ENCODE measurements around the gene DNAJC5.
A peak's percentile ranks its signal among the peaks of the same experiment; 100 is the strongest.
"Not testable (repeated sequence)": the region's sequence is repeated elsewhere in the genome, so short reads cannot be mapped to it uniquely, and the experiment has no call there.

Gene DNAJC5

GRCh38 chr20:63957004-63957689, 62.2 kb downstream of the DNAJC5 start:
- DNase-seq, result peak; percentile 33 to 72

DNA sequence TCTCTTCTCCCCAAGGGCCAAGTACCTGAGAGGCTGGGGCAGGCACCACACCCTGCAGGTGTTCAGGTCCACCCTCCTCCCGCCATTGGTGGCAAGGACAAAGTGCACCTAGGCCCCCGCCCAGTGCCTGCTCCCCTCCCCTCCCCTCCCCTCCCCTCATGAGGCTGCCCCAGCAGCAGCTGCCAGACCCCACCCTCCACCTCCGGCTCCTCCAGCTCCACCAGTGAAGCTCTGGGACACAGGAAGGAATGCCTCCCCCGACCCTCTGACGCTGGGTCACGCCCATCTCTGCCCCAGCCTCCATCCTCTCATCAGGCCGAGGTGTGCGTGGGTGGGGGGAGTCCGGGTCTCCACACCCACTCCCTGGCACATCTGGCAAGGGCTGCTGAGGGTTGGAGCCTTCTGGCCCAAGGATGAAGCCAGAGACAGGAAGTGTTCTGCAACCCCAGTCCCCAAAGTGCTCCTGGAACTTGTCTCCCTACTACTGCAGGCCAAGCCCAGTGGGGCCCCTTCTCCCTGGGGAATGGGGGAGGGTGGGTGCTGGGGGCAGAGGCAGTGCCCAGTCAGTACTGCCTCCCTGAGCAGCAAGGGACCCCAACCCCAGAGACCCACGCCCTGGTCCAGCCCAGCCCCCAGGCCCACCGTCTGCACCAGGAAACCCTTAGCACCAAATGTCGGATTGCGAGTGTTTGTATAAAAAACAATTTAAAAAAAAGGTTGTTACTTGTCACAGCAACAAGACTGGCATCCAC, 62.9 kb downstream of the DNAJC5 start:
- peak in 1 of 2 experiments; percentile 57 for DNase-seq

DNA sequence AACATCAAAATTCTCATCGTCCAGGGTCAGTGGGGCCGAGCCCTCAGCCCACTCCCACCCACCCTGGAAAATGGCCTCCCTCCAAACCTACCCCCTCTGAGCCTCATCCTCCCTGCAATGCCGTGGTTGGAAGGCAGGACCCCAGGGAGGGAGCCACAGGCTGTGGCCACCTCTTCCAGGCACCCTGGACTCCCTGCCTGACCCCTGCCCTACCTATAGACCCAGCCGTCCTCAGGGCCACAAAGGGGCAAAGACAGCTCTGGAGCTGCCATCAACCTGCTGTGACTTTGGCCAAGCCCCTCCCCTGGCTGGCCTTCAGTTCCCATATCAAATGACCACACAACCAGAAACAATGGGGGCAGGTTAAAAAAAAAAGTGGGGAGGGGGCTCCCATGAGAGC, 63.5 kb downstream of the DNAJC5 start:
- DNase-seq, result no peak

DNA sequence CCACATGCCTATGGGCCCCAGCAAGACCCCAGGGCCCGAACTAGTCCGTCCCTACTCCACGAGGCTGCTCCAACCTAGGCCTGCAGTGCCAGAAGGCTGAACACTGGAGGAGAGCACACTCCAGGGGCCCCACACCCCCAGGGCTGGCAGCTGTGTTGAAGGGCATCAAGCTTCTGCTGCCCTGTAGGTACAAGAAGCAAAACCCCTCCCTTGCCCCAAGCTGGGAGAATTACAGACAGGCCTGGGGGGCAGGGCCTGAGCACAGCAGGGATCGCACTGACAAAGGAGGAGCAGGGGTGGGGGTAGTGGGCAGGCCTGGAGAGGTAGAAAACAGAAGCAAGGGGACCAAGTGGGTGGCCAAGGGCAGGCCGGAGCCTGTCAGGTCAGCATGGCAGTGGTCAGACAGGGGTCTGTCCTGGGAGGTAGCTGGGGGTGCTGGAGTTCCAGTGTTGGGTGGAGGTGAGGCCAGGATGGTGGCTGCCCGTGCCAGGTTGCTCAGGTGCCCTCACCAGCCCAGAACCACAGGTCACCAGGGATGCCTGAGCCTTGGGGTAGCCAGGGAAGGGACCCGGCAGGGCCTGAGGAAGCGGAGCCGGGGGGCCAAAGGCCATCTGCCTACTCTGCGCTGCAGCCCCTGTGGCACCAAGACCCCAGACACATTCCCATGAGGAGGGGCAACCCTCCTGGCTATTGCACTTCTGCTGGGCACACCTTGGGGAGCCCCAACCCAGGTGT, 64.2 kb downstream of the DNAJC5 start:
- DNase-seq, result no peak

GRCh38 chr20:63959699-63960075, 64.8 kb downstream of the DNAJC5 start:
- DNase-seq, result no peak

- DNase-seq, result not testable (repeated sequence)
Measured at GRCh38 chr20:63960654-63961621, 66.0 kb downstream of the DNAJC5 start.

DNA sequence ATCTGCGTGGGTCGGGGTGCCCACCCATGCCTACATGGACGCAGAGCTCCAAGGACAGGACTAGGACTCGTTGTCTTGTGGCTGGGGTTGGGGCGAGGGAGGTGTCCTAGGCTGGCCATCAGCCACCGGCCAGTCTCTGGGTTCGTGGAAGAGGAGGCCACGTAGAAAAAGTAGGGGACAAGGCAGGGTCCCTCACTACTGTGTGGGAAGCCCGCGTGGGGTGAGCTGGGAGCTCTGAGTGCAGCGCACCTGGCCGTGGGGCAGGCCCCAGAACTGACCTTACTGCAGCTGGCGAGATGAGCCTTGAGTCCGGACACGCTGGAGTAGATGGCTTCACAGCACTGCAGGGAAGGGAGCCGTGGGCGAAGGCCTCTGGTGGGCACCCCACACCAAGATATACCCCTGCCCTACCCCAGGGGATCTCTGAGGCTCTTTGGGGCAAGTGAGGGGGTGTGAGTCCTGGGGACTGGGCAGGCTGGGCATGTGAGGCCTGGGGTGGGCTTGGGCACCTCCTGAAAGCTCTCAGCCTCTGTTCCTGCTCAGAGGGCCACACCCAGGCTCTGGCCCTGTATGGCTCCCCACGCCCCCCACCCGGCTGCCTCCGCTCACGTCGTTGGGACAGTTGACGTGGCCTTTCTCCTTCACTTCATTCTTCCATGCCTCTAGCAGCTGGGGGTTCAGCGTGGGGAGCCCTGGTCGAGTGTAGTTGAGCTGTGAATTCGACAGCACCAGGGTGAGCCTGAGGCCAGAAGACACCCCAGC, 66.9 kb downstream of the DNAJC5 start:
- no peak for DNase-seq

GRCh38 chr20:63962426-63963347, 67.8 kb downstream of the DNAJC5 start:
- no peak for DNase-seq

- no peak for DNase-seq
Measured at GRCh38 chr20:63963348-63963741, 68.4 kb downstream of the DNAJC5 start.

DNA sequence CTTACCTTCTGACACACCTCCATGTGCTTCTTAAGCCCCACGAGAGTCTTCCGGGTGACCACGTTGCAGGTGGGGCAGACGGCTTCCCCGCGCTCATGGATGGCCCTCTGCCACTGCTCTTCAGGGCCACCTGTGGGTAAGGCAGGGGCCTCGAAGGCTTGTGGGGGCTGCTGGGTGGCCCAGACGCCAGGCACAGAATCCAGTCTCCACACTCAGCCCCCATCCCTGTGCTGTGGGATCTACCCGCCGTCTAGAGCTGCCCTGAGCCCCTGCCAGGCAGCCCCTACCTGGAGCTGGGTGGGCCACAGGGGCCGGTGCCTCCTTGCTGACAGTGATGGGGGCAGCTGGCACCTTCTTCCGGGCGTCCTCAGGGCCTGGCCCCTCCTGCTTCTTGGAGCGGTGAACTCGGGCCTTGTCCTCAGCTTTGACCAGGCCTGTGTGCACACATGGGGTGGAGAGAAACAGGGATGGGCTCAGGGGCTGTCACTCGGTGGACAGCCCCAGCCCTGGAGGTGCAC, 68.9 kb downstream of the DNAJC5 start:
- DNase-seq, result no peak

GRCh38 chr20:63964412-63964811, 69.5 kb downstream of the DNAJC5 start:
- DNase-seq, result no peak

DNA sequence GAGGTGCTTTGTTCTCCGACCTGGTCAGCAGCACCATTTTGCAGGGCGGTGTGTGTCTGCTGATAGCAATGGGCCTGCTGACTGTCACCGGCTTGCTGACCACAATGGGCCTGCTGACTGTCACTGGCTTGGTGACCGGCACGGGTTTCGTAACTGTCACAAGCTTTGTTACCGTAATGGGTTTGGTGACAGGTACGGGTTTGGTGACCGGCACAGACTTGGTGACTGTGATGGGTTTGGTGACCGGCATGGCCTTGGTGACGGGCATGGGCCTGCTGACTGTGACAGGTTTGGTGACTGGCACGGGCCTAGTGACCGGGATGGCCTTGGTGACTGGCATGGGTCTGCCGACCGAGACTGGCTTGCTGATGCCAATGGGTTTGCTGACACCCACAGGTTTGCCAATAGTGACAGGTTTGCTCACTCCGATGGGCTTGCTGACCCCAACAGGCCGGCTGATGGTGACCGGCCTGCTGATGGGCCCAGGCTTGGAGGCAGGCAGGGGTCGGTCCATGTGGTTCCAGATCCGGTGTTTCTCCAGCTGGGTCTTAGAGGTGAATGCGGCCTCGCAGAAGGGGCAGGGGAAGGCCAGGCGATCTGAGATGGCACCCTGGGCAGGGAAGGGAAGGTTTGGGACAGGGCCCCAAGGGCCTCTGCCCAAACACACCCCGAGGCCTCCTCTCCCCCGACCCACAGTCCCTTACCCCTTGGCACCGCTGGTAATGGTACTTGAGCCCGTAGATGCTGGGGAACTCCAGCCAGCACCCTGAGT, 71.4 kb downstream of the DNAJC5 start:
- DNase-seq, result no peak

- no peak for DNase-seq
Measured at GRCh38 chr20:63966944-63967322, 72.0 kb downstream of the DNAJC5 start.

DNA sequence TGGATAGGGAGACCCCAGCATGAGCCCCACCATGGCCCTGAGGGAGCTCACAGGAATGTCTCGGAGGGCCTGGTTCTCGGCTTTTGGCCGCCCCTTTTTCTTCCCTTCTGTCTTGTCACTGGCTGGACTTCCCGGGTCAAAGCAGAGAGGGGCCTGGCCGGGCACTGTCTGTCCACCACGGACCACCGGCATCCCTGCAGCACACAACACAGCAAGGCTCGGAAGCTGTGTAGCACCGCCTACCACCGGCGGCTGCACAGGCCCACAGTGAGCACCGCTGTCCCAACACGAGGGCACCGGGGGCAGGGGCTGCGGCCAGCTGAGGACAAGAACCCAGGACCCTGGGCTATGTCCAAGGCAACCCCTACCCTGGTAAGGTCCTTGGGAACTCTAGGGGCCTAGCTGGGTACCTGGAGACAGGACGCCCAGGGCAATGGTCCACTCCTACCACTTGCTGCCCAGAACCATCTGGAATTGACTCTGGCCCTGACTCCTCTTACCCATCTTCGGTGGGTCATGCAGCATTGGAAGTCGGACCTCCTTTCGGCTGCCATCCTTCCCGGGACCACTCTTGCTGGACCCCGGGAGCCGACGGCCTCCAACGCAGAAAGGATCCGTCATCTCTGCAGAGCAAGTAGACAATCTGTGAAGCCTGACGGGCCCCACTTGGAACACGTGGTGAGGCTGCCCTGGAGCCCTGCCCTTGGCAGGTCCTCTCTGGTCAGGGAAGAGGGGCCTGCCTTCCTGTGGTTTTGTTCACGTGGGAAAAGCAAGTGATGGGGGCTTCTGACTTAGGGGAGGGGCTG, 72.6 kb downstream of the DNAJC5 start:
- no peak for DNase-seq

GRCh38 chr20:63968136-63968927, 73.4 kb downstream of the DNAJC5 start:
- DNase-seq, result no peak

- DNase-seq, result no peak
Measured at GRCh38 chr20:63968928-63969760, 74.2 kb downstream of the DNAJC5 start.

Data from NCI-H2081 (cell line).